Femur (tissue), 1 donor: ENCODE measurements around the gene ATP4A.

Experiments used
- DNase-seq: peaks from one replicate; pipeline ENCODE4 v3.0.0-alpha.2; 2017

The ATP4A gene

DNA sequence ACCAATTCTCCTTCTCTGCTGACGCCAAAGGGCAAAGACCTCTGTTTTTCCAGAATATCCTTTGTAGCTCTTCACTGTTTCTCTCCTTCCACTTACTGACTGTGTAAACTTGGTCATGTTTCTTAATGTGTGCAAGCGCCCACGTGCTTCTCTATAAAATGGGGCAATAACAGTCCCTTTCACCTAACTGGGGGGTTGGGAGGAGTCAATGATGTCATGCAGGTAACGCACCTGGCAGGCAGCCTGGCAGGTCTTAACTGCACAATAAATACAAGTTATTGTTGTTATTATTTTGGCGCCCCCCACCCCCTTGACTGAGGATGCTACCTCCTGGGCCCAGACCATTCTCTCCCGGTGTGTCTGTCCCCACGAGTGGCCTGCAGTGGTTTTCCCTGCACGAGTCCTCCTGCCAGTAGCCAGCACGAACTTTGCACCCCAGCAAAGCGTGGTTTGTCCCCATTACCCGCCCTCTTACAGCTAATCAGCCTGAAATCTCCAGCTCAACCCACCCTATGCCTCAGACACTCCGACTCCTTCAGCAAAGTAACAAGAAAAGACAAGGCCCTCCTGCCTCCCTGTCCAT is 40.6 kb downstream of the ATP4A start:
- no peak for DNase-seq

DNA sequence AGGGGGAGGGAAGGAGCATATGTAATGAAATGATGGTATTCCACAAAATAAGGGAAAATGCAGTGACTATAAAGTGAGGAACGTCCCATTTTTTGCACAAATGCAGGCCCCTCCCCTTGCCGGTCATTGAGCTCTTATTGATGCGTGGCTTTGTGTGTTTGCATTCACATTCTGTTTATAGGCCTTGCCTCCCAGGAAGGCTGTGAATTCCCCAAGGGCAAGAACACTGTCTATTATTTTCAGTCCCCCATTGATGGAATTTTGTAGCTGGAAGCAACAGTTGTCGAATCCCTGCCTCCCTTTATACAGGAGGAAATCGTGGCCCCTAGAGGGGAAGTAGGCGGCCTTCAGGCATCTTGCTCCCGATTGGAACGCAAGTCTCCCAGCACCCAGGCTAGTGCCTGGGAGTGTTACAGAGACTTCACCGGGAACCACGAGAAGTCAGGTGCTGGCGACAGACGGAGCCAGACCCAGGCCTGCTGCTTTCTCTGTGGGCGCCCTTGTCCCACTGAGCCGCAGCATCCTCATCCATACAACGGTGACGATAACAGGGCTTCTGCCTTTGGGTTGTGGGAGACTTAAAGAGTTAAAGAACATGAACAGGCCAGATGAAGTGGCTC is 42.2 kb downstream of the ATP4A start:
- no peak for DNase-seq

DNA sequence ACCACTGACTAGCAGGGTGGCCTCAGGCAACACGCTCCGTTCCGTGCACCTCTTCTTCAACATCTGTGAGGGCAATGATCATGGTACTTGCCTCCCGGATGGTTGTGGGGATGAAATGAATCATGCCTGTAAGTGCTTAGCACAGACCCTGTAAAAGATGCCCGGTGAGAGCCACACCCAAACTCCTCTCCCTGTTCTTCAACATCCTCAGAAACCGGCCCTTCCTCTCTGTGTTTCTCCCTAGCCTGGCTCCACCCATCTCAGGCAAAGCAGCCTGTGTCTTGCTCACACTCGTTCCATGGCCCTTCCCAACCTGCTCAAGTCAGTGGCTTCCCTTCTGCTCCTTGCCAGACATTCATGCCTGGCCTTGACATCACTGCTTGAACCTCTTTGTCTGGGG is 44.2 kb downstream of the ATP4A start:
- DNase-seq: no peak

DNA sequence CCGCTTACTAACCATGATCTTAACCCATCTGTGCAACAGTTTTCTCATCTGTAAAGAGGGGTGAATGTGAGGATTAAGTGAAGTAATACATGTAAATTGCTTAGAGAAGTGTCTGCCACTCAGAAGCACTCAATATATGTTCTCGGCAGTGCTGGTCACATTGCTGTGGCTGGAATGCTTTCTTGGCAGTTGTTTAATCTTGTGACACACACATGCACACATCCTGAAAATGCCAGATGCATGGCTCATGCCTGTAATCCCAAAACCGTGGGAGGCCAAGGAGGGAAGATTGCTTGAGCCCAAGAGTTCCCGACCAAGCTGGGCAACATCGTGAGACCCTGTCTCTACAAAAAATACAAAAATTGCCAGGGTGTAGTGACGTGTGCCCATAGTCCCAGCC is 45.1 kb downstream of the ATP4A start:
- no peak for DNase-seq

DNA sequence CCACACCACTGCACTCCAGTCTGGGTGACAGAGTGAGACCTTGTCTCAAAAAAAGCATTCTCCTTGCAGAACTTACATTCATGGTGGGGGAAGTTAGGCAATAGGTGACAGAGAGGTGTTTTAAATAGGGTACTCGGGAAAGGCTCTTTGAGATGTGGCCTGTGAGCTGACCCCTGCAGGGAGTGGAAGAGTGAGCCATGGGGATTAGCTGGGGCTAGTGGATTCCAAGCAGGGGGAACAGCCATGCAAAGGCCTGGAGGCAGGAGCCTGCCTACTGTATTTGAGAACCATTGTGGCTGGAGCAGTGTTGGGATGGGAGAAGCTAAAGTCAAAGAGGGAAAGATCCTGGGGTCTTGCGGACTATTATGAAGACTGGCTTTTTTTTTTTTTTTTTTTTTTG is 46.1 kb downstream of the ATP4A start:
- no peak for DNase-seq

DNA sequence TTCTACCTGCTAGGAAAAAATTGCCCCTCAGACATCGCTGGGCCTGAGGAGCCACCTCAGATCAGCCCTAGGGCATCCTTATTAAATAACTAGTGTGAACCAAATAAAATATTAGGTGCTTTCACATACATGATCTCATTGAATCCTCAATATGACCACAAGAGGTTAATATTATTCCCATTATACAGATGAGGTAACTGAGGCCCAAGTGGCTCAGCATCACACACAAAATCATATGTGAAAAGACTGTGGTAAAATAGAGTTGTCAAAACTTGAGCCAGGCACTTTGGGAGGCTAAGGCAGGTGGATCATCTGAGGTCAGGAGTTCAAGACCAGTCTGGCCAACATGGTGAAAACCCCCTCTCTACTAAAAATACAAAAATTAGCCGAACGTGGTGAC is 47.1 kb downstream of the ATP4A start:
- no peak for DNase-seq

DNA sequence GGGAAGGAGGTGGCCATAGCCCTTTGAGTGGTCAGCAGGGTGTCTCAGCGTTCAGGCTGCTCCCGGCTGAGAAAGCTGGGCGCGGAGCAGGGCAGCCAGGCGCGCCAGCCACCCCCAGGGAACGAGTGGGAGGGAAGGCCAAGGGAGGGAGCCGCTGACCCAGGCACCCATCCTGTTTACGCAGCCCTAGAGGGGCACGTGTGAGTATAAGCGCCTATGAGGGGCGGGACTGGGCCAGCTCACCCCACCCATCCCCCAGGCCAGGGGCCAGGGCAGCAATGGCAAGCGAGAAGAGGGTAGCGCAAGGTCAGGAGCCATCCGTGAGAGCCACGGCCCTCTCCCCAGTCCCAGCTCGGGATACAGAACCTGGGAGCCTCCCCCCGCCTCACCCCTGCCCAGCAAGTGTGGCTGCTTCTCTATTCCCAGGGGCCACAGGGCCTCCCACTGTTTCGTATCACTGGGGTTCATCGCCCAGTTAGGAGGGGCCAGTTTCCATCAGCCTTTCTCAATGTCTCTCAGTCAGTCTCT is 49.1 kb downstream of the ATP4A start:
- DNase-seq: no peak

DNA sequence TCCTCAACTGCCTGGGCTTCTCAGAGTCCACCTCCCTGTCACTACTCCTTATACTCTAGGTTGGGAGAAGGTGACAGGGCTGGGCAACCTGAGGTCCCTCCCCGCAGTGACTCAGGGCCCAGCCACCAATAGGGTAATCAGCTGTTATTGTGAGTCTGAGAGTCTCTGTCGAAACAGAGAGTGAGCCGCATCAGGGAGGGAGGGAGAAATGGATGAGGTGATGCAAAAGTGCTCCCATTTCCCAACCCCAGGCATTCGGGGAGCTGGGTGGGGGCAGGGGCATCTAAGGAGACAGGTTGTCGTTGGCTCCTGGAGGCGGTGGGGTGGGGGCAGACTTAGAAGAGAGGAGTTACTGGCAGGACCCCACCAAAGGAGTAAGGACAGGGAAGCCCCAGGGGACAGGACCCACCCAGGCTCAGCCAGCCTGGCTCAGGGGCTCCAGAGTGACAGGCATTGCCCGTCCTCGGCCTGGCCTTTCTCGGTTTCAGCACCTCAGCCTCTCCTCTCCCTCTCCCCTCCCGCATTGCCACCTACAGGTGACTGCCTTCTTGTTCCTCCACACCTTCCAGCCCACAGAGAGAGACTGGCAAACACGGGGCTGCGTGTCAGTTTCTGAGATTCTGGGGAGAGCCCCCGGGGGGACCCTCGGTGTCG is 49.7 kb downstream of the ATP4A start, which contains the start of gene DMKN:
Gene DMKN (minus strand): TSS at position 22 of the 654 bp plus-strand sequence. CDS start 174 bp downstream, outside the sequence.
- DNase-seq: no peak

DNA sequence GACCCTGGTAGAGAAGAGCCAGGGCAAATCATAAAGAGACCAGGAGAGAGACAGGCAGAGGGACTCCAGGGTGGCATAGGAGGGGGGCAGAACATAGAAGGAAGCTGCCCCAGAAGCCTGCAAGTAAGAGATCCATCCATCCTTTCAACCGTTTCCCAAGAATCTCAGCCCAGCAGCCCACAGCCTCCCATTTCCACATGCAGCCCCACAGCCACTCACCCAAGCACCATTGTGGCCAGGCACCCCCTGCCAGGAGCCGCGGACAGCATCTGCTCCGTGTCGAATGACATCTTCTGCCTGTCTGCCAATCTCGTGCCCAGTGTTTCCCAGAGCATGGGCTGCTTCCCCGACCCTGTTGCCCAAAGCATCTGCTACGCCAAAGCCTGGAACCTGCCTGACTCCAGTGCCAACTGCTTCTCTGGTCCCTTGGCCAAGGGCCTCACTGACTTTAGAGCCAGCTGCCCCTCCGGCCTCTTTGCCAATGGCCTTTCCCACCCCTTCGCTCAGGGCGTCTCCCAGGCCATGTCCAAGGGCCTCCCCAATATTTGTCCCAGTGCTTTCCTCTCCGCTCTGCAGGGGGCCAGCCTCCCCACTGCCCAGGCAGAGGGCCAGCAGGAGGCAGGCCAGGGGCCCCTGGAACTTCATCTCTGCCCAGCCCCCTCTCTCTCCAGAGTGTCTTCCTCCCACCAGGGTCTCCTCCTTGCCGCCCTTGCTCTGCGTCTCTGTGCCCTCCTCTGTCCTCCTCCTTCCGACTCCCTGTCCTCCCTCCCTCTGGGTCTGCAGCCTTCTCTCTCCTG is 50.4 kb downstream of the ATP4A start:
- no peak for DNase-seq

DNA sequence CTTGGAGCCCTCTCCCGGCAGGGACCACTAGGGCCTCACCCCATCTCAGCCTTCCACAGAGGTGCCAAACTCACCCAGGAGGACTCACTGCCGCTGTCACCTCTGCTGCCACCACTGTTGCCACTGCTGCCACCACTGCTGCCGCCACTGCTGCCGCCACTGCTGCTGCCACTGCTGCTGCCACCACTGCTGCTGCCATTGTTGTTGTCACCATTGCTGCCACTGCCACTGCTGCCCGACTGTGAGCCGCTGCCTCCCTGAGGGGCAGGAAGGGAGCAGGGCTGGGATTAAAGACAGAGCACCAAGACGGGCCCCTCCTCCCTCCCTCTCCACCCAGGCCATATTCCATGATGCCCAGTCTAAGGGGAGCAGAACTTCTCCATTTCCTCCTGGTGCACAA is 52.1 kb downstream of the ATP4A start:
- no peak for DNase-seq

DNA sequence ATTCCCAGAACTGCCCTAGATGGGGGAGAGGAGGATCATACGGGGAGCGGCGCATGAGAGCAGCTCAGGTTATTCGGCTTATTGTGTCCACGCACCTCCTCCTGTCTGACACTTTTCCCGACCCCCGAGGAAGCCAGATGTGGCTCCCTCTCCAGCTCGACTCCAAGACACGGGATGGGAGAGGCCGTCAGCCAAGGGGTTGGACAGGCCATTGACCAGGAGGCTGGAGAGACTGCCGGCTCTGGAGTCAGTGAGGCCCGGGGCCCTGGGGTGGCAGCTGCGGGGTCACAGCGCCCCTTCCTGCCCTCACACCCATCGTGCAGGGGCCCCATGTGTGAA is 52.9 kb downstream of the ATP4A start:
- DNase-seq: no peak

DNA sequence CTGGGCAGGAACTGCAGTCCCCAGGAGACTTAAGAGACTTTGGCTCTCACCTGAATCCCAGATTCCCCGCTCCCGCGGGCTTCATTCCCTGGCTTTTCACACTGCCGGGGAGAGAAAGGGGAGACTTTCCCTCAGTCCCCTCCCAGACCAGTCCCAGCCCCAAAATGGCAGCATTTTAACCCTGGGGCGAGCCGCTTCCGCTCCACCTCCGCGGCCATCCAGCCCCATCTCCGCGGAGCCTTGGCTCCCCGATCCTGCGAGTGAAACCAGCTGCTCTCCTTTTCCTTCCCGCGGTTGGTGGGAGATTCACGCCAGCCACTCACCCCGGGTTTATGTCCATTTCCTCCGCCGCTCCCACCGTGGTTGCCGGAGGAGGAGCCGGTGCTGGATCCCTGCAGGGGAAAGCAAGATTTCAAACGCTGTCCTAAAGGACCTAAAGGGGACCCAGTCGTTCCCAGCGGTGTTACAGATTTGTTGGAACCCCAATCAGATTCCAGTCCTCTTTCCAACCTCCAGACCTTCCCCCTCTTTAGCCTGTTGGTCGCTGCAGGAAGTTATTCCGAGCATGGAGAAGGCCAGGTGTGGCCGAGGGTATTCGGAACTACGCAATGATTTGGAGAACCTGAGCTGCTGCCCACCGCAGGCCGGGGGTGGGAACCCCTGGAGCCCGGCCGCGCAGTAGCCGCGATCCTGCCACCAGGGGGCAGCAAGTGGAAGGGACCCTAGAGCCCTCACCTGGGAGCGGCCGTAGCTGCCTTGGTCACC is 53.4 kb downstream of the ATP4A start:
- peak; percentile 80 for DNase-seq

DNA sequence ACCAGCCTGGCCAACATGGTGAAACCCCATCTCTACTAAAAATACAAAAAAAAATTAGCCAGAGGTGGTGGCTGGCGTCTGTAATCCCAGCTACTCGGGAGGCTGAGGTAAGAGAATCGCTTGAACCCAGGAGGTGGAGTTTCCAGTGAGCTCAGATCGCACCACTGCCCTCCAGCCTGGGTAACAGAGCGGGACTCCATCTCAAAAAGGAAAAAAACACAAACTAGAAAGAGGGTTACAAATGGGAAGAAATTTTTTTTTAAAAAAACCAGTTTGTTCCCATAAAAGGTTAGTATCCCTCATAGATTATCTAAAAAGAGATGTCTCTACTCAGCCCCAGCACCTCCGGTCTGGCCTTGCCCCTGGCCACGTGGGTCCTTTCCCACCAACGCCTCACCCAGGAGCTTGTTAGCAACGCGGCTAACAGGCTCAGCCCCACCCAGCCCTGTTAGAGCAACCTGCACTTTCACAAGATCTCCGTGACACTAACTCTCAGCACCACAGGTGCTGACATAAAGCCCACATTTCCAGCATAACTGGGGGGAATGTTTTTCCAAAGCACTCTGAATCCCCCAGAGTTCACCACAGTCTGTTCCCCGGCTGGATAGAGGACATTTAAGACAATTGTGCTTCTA is 54.3 kb downstream of the ATP4A start:
- DNase-seq: no peak

DNA sequence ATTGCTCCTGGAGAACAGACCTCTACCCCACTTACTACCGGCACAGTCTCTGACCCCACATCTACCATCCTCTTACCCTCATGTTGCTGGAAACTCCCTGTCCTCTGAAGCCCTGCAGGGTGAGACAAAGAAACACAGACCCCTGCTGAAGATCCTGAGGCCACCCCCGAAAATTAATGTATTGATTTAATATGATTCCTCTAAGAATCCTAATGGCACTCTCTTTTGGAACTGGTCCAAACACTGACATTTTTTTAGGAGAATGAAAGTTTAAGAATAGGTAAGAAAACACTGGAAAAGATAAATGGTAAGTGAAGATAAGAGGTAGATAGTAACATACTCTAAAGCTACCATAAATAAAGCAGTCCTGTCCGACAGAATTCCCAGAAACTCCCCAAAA is 55.3 kb downstream of the ATP4A start:
- DNase-seq: no peak

DNA sequence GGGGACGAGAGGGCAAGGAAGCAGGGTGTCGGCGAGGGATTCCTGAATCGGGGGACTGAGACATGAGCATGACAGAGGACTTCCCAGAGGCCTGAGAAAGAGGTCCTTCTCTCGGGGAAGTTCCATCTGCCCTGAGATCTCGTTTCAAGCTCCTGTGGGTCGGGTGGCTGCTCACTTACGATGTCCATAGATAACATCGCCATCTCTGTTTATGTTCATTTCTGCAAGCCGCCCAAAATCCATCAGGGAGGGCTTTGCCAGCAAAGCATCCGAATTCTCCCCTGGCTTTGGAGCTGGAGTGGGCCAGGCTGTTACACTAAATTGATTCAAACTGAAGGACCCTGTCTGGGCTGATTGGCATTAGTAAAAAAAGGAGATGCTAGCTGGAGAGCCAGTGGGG is 55.9 kb downstream of the ATP4A start:
- no peak for DNase-seq

DNA sequence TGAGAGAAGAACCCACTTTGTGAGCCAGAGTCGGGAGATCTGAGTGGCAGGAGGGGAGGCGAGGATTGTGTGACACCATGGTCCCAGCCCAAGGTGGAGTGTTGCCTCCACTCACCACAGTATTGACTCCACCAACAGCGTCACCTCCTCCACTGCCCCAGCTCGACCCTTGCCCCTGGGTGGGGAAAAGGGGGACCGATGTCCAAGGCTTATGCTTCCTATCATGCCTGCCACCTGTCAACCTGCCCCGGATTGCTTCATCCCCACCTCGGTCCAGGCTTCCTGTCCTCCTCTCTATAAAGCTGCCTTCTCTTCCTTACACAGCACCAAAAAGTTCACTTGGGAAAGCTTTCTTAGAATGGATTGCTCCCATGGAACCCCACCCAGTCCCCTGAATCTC is 57.4 kb downstream of the ATP4A start:
- DNase-seq: no peak

DNA sequence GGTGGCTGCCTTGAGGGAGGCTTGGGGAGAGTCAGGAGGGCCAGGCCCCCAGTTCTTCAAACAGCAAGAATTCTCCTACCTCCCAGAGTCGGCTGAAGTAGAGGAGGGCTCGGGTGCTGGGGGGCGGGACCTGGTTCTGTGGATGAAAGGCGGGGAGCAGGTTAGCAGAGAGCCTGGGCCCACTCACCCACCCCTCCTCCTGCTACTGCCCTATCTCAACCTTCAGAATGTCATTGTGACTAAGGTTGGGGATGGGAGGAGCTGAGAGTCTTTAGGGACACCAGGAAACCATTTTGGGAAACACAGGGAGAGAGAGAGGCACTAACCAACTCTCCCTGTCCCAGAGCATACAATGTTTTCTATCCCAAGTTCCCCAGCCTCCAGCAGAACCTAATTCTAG is 60.7 kb downstream of the ATP4A start:
- no peak for DNase-seq

DNA sequence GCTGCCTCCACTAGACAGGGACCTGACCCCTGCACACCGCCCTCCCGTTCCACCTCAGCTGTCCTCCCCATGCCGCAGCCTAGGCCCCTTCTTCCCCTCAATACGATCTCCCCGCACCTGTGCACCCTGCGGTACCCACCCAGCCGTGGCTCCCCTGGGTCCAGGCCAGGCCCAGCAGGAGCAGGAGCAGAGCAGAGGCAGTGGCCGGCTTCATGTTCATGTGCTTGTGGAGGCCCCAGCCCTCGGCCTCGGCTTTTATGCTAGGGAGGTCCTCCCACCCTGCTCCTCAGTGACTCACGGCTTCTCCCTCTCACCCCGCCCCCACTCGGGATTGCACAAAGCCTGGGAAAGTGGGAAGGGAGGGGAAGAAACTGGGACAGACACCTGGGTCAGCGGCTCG is 61.8 kb downstream of the ATP4A start:
- no peak for DNase-seq

DNA sequence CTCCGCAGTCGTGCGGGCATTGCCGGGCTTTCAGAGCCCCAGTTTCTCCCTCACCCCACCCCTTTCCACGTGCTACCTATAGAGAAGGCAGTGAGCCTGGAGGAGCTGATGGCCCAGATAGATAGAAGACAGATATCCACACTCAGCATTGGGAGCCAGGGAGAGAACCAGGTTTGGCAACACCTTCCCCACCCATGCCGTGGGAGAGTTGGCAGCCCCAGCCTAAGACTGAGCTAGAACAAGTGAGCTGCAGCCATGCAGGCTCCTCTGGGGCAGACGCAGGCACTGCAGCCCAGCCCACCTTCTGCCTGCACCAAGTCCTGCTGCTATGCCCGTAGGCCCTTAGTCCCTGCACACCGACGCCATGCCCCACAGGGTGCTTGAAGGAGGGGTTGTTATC is 62.8 kb downstream of the ATP4A start:
- no peak for DNase-seq
